ENCODE data around the gene CD47. TPM values are rescaled to one million over a fixed set of nuclear protein-coding genes. Genes with fewer than 3 reads are reported as not detected.

The CD47 gene
- total RNA-seq, 2 experiments from 2014 or later: 153 to 161 TPM

DNA sequence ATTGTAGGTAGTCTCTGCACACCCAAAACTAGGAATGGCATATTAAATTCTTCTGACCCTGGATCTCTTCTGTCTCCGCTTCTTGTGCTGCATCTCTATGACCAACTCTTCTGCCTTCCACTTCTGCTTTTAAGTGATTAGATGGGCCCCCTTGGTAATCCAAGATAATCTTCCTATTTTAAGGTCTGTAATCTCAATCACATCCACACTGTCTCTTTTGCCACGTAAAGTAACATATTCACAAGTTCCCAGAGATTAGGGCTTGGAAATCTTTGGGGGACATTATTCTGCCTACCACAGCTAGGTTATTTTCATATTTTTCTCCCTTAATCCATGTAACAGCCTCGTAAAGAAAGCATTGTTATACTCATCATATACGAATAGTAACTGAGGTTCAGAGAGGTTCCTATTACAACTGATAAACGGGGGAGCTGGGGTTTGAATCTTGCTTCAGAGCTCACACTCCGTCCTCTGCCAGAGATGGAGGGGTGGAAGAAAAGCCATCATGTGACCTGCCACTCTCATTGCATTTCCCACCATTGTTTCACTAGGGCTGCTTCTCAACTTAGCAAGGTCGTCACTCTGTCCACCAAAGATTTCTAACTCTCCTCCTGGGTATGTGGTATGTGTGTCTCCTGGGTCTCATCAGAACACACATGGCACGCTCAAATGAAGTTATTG is 6.6 kb upstream of the CD47 start:
- H3K27ac Mint-ChIP-seq: no peak overlapping the region

DNA sequence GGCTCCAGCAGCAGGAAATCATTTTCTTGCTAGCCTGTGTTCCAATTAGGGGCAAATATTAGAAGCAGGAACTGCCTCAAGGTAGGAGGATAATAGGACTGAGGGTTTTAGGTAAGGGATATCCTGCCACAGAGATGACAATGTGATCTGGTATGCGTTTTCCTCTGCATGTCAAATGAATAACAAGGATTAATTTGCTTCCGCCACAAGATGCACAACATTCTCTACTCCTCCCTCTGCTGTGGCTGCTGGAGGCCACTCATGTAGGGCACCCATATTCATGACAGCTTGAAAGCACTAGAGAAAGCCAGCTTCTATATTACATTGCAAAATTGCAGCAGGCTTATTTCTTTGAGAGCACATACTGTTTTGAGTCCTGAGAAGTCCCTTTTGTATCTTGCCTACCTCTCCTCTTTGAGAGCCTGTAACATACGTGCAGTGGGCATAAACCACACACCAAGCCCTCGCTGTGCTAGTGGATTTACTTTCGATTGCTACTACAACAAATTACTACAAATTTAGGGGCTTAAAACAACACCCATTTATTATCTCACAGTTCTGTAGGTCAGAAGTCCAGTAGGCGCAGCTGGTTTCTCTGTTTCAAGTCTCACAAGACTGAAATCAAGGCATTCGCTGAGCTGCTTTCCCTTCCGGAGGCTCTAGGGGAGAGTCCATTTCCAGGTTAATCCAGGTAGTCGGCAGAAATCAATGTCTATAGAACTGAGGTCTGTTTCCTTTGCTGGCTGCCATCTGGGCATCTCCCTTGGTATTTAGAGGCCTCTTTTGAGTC is 5.9 kb upstream of the CD47 start:
- H3K4me1 Mint-ChIP-seq: peaks cover 46% of the 10 kb centered on the region
- CTCF ChIA-PET: interaction anchor here (1.1 kb wide), 1 partner anchor 381 kb away, joined by 3 read pairs; no protein-coding TSS in a partner anchor
- H3K27me3 Mint-ChIP-seq: no peaks in the 10 kb centered on the region
- DNase-seq: no peak
- H3K36me3 Mint-ChIP-seq (ENCODE audit: low read depth): peaks cover 6% of the 10 kb centered on the region
- H3K4me3 Mint-ChIP-seq: no peak overlapping the region
- POLR2A ChIA-PET: interaction anchor here (0.8 to 1.3 kb wide), 4 partner anchors 8 to 56 kb away, joined by 3 read pairs; no protein-coding TSS in a partner anchor
- H3K9me3 Mint-ChIP-seq: peaks cover 1% of the 10 kb centered on the region
- no peak overlapping the region for H3K27ac Mint-ChIP-seq

More for the DNA sequence above, 6.6 kb upstream of the CD47 start:
- no peaks in the 10 kb centered on the region for H3K9me3 Mint-ChIP-seq
- H3K36me3 Mint-ChIP-seq (ENCODE audit: low read depth): no peaks in the 10 kb centered on the region
- CTCF ChIA-PET: no interaction called here
- H3K4me1 Mint-ChIP-seq: peaks cover 38% of the 10 kb centered on the region
- no peak overlapping the region for H3K4me3 Mint-ChIP-seq
- H3K27me3 Mint-ChIP-seq: no peaks in the 10 kb centered on the region
- POLR2A ChIA-PET: interaction anchor here (1.3 kb wide), 1 partner anchor 8 kb away, joined by 3 read pairs; no protein-coding TSS in a partner anchor
- DNase-seq: no peak

DNA sequence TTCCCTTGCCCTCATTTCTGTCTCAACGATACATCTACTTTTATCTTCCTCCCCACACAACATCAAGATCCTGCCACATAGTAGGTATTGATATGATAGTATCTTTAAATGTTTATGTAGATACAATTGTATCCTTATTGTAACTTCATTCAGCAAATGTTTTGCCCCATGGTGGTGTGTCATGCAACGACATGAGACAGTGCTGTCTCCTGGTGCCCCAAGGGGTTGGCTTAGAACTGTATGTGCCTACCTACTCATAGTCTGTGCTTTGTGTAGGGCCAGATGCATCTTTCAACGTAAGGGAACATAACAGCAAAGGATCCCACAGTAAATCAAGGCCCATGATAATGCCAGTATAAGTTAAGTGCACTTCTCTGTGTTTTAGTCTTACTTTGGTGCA is 2.8 kb upstream of the CD47 start:
- Mint-ChIP-seq H3K27ac (no peak overlapping the region), H3K4me3 (no peak overlapping the region), H3K9me3 (peaks cover 3% of the 10 kb centered on the region), H3K36me3 (ENCODE audit: low read depth) (peaks cover 18% of the 10 kb centered on the region), H3K4me1 (peaks cover 25% of the 10 kb centered on the region), H3K27me3 (no peaks in the 10 kb centered on the region)
- ChIA-PET CTCF (interaction anchor here (0.8 to 1.6 kb wide), 5 partner anchors 22 to 165 kb away, joined by 3 to 5 read pairs (median 4); no protein-coding TSS in a partner anchor), POLR2A (interaction anchor here (0.6 to 10.5 kb wide), 5 partner anchors 25 to 495 kb away, joined by 3 to 259 read pairs (median 4); partner anchors contain the start of genes CIP2A and IFT57)
- DNase-seq: no peak

DNA sequence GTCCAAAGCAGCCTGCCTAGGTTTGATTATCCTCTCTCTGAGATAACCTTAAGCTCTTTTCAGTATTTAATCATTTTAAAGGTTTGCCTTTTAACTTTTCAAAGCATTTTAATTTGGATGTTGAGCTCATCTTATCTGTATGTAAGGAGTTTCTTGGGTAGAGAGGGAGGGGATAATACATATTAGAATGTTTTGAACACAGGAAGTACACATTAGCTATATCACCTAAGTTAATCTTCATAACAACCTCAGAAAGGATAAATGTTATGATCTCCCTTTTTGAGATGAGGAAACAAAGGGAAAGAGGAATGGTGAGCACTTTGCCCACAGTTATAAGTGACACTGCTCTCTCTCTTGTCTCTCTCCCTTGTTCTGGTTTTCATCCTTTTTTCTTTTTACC is 2.2 kb upstream of the CD47 start:
- ChIA-PET CTCF (interaction anchor here (0.8 to 1.6 kb wide), 7 partner anchors 10 to 165 kb away, joined by 3 to 6 read pairs (median 4); no protein-coding TSS in a partner anchor), POLR2A (interaction anchor here (0.6 to 10.5 kb wide), 6 partner anchors 8 to 496 kb away, joined by 3 to 259 read pairs (median 6); partner anchors contain the start of genes CIP2A and IFT57)
- H3K4me3 Mint-ChIP-seq: no peak overlapping the region
- peaks cover 20% of the 10 kb centered on the region for H3K36me3 Mint-ChIP-seq (ENCODE audit: low read depth)
- no peak for DNase-seq
- no peak overlapping the region for H3K27ac Mint-ChIP-seq
- peaks cover 3% of the 10 kb centered on the region for H3K9me3 Mint-ChIP-seq
- peaks cover 25% of the 10 kb centered on the region for H3K4me1 Mint-ChIP-seq
- H3K27me3 Mint-ChIP-seq: no peaks in the 10 kb centered on the region

DNA sequence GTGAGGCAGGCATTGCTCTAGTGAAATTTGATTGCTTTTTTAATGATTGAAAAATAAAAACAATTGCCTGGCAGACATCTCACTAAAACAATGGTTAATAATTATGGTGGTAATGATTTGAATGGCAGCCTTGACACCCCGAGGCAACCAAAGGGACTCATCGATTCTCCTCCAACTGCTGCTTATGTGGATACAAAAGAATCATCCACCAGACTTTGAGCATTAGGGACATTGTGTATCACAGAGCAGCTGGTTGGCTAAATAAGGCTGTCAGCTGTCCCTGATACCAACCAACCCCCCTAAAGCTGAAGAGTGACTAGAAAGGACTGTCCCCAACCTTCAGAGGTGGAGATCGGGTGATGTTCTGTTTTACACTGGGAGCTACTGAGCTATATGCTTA is 1.7 kb upstream of the CD47 start:
- ChIA-PET CTCF (interaction anchor here (0.8 to 1.6 kb wide), 6 partner anchors 9 to 164 kb away, joined by 3 to 6 read pairs (median 4); no protein-coding TSS in a partner anchor), POLR2A (interaction anchor here (0.8 to 10.5 kb wide), 5 partner anchors 9 to 130 kb away, joined by 3 to 259 read pairs (median 9); partner anchors contain the start of gene IFT57)
- H3K9me3 Mint-ChIP-seq: peaks cover 3% of the 10 kb centered on the region
- H3K36me3 Mint-ChIP-seq (ENCODE audit: low read depth): peaks cover 25% of the 10 kb centered on the region
- H3K4me3 Mint-ChIP-seq: no peak overlapping the region
- H3K27me3 Mint-ChIP-seq: no peaks in the 10 kb centered on the region
- peaks cover 25% of the 10 kb centered on the region for H3K4me1 Mint-ChIP-seq
- DNase-seq: no peak
- no peak overlapping the region for H3K27ac Mint-ChIP-seq

DNA sequence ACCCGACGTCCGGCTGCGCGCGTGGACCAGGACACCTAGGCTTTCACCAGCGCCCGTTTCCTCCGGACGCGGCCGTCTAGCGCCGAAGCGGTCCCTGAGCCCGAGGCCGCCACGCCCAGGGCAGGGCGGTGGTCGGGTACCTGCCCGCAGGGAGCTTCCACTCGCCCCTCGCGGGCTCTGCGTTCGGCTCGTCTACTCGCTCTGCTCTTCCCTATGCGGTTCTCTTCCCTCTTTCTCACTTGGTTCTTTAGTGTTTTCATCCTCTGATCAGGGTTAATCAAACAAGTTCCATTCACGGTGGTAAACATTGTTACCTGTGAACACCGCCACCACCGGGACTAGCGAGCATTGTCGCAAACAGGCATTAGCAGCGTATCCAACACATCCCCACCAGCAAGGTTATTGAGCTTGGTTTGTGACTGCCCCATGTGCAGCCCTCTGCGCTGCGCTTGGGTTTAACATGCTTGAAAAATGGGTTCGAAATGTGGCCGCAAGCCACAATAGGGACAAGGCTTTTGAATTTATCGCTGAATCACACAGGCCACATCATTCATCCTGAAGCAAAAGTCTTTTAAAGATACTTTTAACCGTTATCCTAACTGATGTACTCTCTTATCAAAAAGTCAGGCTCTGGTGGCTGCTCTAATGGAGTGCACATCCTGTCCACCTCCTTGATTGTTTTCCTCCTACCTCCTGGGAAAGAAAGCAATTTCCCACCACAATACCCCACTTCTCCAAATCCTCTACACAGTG is 843 bp upstream of the CD47 start:
- Mint-ChIP-seq H3K4me1 (peaks cover 25% of the 10 kb centered on the region), H3K9me3 (peaks cover 3% of the 10 kb centered on the region), H3K27ac (peak overlapping the region; percentile 83), H3K27me3 (no peaks in the 10 kb centered on the region), H3K36me3 (ENCODE audit: low read depth) (peaks cover 25% of the 10 kb centered on the region), H3K4me3 (peak overlapping the region; percentile 79)
- POLR2A ChIA-PET: interaction anchor here (0.9 to 10.5 kb wide), 5 partner anchors 10 to 132 kb away, joined by 3 to 259 read pairs (median 10); partner anchors contain the start of gene IFT57
- CTCF ChIA-PET: interaction anchor here (0.6 to 1.5 kb wide), 3 partner anchors 23 to 134 kb away, joined by 3 to 6 read pairs (median 3); no protein-coding TSS in a partner anchor
- DNase-seq: no peak

DNA sequence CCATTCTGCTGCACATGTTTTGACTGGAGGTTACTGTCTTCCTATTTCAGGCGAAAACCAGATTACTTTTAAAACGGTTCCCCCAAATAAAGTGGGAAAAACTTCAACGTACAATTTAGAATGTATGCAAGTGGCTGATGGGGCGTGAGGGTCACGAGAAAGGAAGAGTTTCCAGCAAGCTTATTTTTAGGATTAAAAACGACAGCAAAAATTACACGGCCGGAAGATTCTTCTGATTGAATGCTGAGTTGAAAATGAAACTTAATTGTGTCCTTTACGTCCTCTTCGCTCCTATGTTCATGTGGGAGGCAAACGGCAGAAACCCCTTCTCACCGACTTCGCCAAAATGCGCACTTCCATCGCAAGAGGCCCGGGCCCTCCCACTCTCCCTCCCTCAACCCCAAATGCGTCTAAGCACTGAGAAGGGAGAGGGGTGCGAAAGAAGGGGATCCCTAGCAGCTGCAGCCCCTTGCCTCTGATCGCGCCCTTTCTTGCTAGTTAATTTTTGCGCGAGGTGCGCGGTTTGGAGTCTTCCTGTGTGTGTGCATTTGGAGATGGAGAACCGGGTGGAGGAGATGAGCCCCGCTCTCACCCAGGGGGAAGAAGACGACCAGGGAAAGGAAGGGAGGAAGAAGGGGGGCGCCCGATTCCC is 656 bp downstream of the CD47 start:
- ChIA-PET POLR2A (interaction anchor here (0.6 to 10.5 kb wide), 25 partner anchors 10 to 732 kb away, joined by 3 to 259 read pairs (median 5); partner anchors contain the start of genes IFT57 and TRAT1), CTCF (interaction anchor here (0.6 to 1.4 kb wide), 6 partner anchors 28 to 225 kb away, joined by 4 read pairs; no protein-coding TSS in a partner anchor)
- Mint-ChIP-seq H3K4me3 (peak overlapping the region; percentile 99), H3K9me3 (peaks cover 3% of the 10 kb centered on the region), H3K27ac (peak overlapping the region; percentile 99), H3K27me3 (no peaks in the 10 kb centered on the region), H3K4me1 (peaks cover 25% of the 10 kb centered on the region), H3K36me3 (ENCODE audit: low read depth) (peaks cover 25% of the 10 kb centered on the region)
- peak; percentile 61 for DNase-seq

DNA sequence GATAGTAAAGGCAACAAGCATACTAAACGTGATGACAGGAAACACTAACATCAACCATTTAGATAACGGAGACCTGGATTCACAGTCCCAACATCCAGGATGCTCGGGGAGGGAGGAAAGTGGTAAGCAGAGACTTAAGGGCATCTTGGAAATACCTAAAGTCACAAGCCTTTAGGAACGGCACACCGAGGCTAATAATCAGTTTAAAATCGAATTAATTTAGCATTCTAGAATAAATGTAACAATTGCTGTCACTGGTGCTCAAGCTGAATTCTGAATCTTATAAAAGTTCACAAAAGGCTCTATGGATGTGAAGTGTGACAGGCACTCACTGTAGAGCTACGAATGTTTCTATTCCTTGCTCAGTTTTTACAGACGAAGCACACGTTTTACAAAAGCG is 1.3 kb downstream of the CD47 start:
- Mint-ChIP-seq H3K27ac (peak overlapping the region; percentile 99), H3K27me3 (no peaks in the 10 kb centered on the region), H3K36me3 (ENCODE audit: low read depth) (peaks cover 25% of the 10 kb centered on the region), H3K4me3 (peak overlapping the region; percentile 99), H3K9me3 (peaks cover 3% of the 10 kb centered on the region), H3K4me1 (peaks cover 25% of the 10 kb centered on the region)
- no peak for DNase-seq
- ChIA-PET POLR2A (interaction anchor here (0.6 to 10.5 kb wide), 26 partner anchors 8 to 733 kb away, joined by 3 to 259 read pairs (median 5); partner anchors contain the start of genes IFT57 and TRAT1), CTCF (interaction anchor here (0.6 to 1.4 kb wide), 6 partner anchors 27 to 225 kb away, joined by 4 read pairs; no protein-coding TSS in a partner anchor)

DNA sequence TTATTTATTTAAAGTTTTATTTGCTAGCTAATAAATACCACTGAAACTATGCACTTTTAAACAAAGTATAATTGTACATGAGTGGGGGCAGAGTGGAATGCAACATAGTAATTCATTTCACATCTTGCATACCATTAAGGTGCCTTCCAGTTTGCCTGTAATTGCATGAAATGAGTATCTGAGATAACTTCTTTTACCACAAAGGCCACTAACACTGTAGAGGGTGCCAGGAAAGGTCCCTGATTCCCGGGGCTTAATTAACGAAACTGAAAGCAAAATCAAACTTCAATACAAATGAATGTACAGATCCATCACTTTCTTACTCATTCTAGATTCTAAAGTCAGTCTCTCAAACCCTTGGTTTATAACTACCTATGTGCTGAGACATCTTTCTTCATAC is 2.1 kb downstream of the CD47 start:
- Mint-ChIP-seq H3K9me3 (peaks cover 3% of the 10 kb centered on the region), H3K4me1 (peaks cover 25% of the 10 kb centered on the region), H3K27ac (peak overlapping the region; percentile 33), H3K4me3 (peak overlapping the region; percentile 99), H3K27me3 (no peaks in the 10 kb centered on the region), H3K36me3 (ENCODE audit: low read depth) (peaks cover 25% of the 10 kb centered on the region)
- peak; percentile 58 for DNase-seq
- CTCF ChIA-PET: interaction anchor here (1.2 to 1.4 kb wide), 2 partner anchors 39 to 135 kb away, joined by 4 read pairs; no protein-coding TSS in a partner anchor
- POLR2A ChIA-PET: interaction anchor here (0.6 to 10.5 kb wide), 16 partner anchors 9 to 734 kb away, joined by 3 to 259 read pairs (median 6); partner anchors contain the start of genes IFT57 and TRAT1

DNA sequence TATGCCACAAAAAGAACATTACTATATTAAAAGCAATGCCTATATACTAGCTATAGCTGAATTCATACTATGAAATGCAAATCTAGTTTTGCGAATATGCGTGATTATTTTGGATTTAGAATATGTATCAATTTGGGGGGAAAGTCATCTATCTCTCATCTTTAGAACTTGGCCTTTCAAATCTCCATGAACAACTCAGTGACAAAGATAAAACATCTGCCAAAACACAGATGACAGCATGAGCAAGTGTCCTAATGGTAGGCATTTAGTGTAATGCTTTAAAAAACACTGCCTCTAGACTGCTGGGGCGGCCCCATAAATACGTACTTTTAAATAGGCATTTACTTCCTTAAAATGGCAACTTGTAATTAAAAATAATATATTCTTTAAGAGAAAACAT is 2.7 kb downstream of the CD47 start:
- no peaks in the 10 kb centered on the region for H3K27me3 Mint-ChIP-seq
- peaks cover 25% of the 10 kb centered on the region for H3K36me3 Mint-ChIP-seq (ENCODE audit: low read depth)
- H3K27ac Mint-ChIP-seq: peak overlapping the region; percentile 17
- peaks cover 21% of the 10 kb centered on the region for H3K4me1 Mint-ChIP-seq
- H3K9me3 Mint-ChIP-seq: peaks cover 3% of the 10 kb centered on the region
- ChIA-PET CTCF (interaction anchor here (0.6 kb wide), 1 partner anchor 43 kb away, joined by 3 read pairs; no protein-coding TSS in a partner anchor), POLR2A (interaction anchor here (2.5 to 10.5 kb wide), 4 partner anchors 12 to 135 kb away, joined by 7 to 259 read pairs (median 32); partner anchors contain the start of gene IFT57)
- peak overlapping the region; percentile 62 for H3K4me3 Mint-ChIP-seq
- DNase-seq: no peak

DNA sequence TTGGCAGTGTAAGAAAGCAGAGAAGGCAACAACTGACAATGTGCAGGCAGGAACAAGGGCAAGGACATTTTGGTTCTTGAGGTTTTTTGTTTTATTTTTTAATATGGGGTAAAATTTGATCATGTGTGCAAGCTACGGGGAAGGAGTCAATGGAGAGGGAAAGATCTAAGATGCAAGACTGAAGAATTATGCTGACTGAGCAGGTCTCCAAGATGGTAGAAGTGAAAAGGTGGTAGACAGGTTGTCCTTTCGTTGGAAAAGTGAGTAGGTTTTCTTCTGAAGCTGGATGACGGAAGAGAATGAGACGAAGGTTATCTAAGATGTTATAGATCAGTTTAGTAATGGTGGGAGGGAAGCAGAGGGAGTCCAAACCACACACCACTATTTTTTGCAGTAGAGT is 4.2 kb downstream of the CD47 start:
- Mint-ChIP-seq H3K9me3 (peaks cover 2% of the 10 kb centered on the region), H3K4me3 (no peak overlapping the region), H3K4me1 (peaks cover 17% of the 10 kb centered on the region), H3K27ac (no peak overlapping the region), H3K36me3 (ENCODE audit: low read depth) (peaks cover 22% of the 10 kb centered on the region), H3K27me3 (no peaks in the 10 kb centered on the region)
- DNase-seq: no peak
- POLR2A ChIA-PET: interaction anchor here (1.4 to 10.5 kb wide), 2 partner anchors 13 to 39 kb away, joined by 4 to 259 read pairs; no protein-coding TSS in a partner anchor
- CTCF ChIA-PET: interaction anchor here (1.1 kb wide), 1 partner anchor 319 kb away, joined by 3 read pairs; no protein-coding TSS in a partner anchor
